HepG2 (cell line): ENCODE data around the gene RAB23. TPM values are rescaled to one million over a fixed set of nuclear protein-coding genes. Genes with fewer than 3 reads are reported as not detected.

Experiments used
- EHMT2 ChIP-seq: fragments of 200-600 bp; sonication (generic); IDR thresholded peaks from 2 replicates; pipeline ENCODE4 v1.7.0; 2017; ENCODE audit warnings: antibody characterized with exemption, low read depth, low read length, borderline replicate concordance
- FOXJ3 ChIP-seq: sonication (generic); formaldehyde crosslinking; IDR thresholded peaks from 2 replicates; pipeline ENCODE4 v1.4.0; 2020; ENCODE audit warnings: missing genetic modification reagents, mild to moderate bottlenecking, borderline replicate concordance
- HNRNPUL1 ChIP-seq: fragments of 200-400 bp; formaldehyde crosslinking; IDR thresholded peaks from 2 replicates; pipeline ENCODE4 v1.6.1; 2017; ENCODE audit warnings: low read depth, mild to moderate bottlenecking, low read length, moderate library complexity
- KLF6 ChIP-seq: IDR thresholded peaks from 2 replicates; pipeline ENCODE4 v1.8.0; 2016; ENCODE audit warnings: missing biosample characterization, missing genetic modification reagents
- MAZ ChIP-seq, 2 experiments: sonication (generic) in 1 of 2; formaldehyde crosslinking in 1 of 2; IDR thresholded peaks; 2 replicates each; pipeline versions ENCODE4 v1.5.0 to v1.6.1; 2012 to 2020; ENCODE audit warnings: low read depth in 2 of 2, mild to moderate bottlenecking in 2 of 2, borderline replicate concordance in 1 of 2, improper control_type of control experiment in 1 of 2, low read length in 1 of 2, missing genetic modification reagents in 1 of 2, moderate library complexity in 1 of 2
- MIER3 ChIP-seq: IDR thresholded peaks from 2 replicates; pipeline ENCODE4 v1.6.1; 2016; ENCODE audit warnings: missing compliant biosample characterization, borderline replicate concordance
- MXD1 ChIP-seq: sonication (generic); formaldehyde crosslinking; IDR thresholded peaks from 2 replicates; pipeline ENCODE4 v1.4.0; 2020; ENCODE audit warnings: mild to moderate bottlenecking, missing genetic modification reagents
- PATZ1 ChIP-seq: sonication (generic); formaldehyde crosslinking; IDR thresholded peaks from 2 replicates; pipeline ENCODE4 v1.4.0; 2020; ENCODE audit warnings: missing genetic modification reagents
- RAD21 ChIP-seq: fragments of 450-650 bp; formaldehyde crosslinking; IDR thresholded peaks from 2 replicates; pipeline ENCODE4 v1.5.0; 2020; ENCODE audit warnings: mild to moderate bottlenecking
- SIN3B ChIP-seq: fragments of 150-350 bp; IDR thresholded peaks from 2 replicates; pipeline ENCODE4 v1.6.1; 2014; ENCODE audit warnings: low read length
- SP140L ChIP-seq: sonication (generic); formaldehyde crosslinking; IDR thresholded peaks from 2 replicates; pipeline ENCODE4 v1.4.0; 2020; ENCODE audit warnings: missing genetic modification reagents, borderline replicate concordance
- TGIF2 ChIP-seq: IDR thresholded peaks from 2 replicates; pipeline ENCODE4 v1.6.1; 2016; ENCODE audit warnings: control low read depth, missing compliant biosample characterization
- ZBTB20 ChIP-seq: sonication (generic); formaldehyde crosslinking; IDR thresholded peaks from 2 replicates; pipeline ENCODE4 v1.8.1; 2023; ENCODE audit warnings: missing genetic modification reagents, low read depth, mild to moderate bottlenecking, borderline replicate concordance
- ZFP37 ChIP-seq: sonication (generic); formaldehyde crosslinking; IDR thresholded peaks from 2 replicates; pipeline ENCODE4 v1.4.0; 2020; ENCODE audit warnings: missing genetic modification reagents, borderline replicate concordance
- ZNF446 ChIP-seq: sonication (generic); formaldehyde crosslinking; IDR thresholded peaks from 2 replicates; pipeline ENCODE4 v1.5.0; 2020; ENCODE audit warnings: mild to moderate bottlenecking, missing genetic modification reagents
- ZNF503 ChIP-seq: sonication (generic); formaldehyde crosslinking; IDR thresholded peaks from 2 replicates; pipeline ENCODE4 v1.4.0; 2020; ENCODE audit warnings: missing genetic modification reagents
- ZNF550 ChIP-seq: sonication (generic); formaldehyde crosslinking; IDR thresholded peaks from 2 replicates; pipeline ENCODE4 v1.4.0; 2020; ENCODE audit warnings: mild to moderate bottlenecking, missing genetic modification reagents, borderline replicate concordance
- ZNF607 ChIP-seq: sonication (generic); formaldehyde crosslinking; IDR thresholded peaks from 2 replicates; pipeline ENCODE4 v1.5.1; 2020; ENCODE audit warnings: missing genetic modification reagents, mild to moderate bottlenecking, borderline replicate concordance
- ZNF652 ChIP-seq: IDR thresholded peaks from 2 replicates; pipeline ENCODE4 v1.6.1; 2016; ENCODE audit warnings: low read depth, borderline replicate concordance
- ZNF724P ChIP-seq: sonication (generic); formaldehyde crosslinking; IDR thresholded peaks from 2 replicates; pipeline ENCODE4 v1.8.0; 2022; ENCODE audit warnings: missing genetic modification reagents, borderline replicate concordance
- ZNF83 ChIP-seq: sonication (generic); formaldehyde crosslinking; IDR thresholded peaks from 2 replicates; pipeline ENCODE4 v1.4.0; 2020; ENCODE audit warnings: missing genetic modification reagents, mild to moderate bottlenecking, borderline replicate concordance
- ZNF883 ChIP-seq: sonication (generic); formaldehyde crosslinking; IDR thresholded peaks from 2 replicates; pipeline ENCODE4 v1.5.1; 2020; ENCODE audit warnings: mild to moderate bottlenecking, missing genetic modification reagents; ENCODE audit errors: not compliant biosample characterization
- polyA plus RNA-seq, 8 experiments: library from polyadenylated mRNA; depleted of rRNA in 3 of 8; stranded (reverse) in 7 of 8; unstranded in 1 of 8; fragments of >200 nt; fragmentation: Illumina TruSeq in 4 of 8; extraction: Trizol in 4 of 8; gene quantifications; 2 replicates each; pipeline versions ENCODE4 v1.2.1 to v1.2.3, GENCODE V29; 2011 to 2016; ENCODE audit warnings: low read depth in 4 of 8, missing spikeins in 1 of 8, mixed read lengths in 1 of 8; ENCODE audit not compliant: insufficient read depth in 1 of 8
- total RNA-seq, 5 experiments: library from RNA; depleted of rRNA; stranded (reverse); fragments of >200 nt; fragmentation: Illumina TruSeq; extraction: Trizol; gene quantifications; 2 replicates each; pipeline ENCODE4 v1.2.3, GENCODE V29; 2016; ENCODE audit warnings: low read depth in 1 of 5

RAB23 gene
- total and polyA plus RNA-seq, 2 of the 13 experiments (the other 11 are each of a cell fraction or from before 2014, with no cell fraction given): 5.5 to 16.4 TPM

GRCh38 chr6:57142178-57142525 lies 80.0 kb downstream of the RAB23 start (continued):
- TF ChIP-seq RAD21 (no peak), ZNF550 (CRISPR knock-in tag) (no peak), FOXJ3 (CRISPR knock-in tag) (0 out of 2 replicates have a peak, but pooled peaks have one; percentile 24), MAZ (IDR thresholded peaks at IDR 0.05; ENCODE audit: borderline replicate concordance, low read depth, low read length) (no peak), MAZ (CRISPR knock-in tag; IDR thresholded peaks at IDR 0.05; ENCODE audit: low read depth) (no peak), ZNF883 (CRISPR knock-in tag) (no peak), SIN3B (0 out of 2 replicates have a peak, but pooled peaks have one; percentile 39), SP140L (CRISPR knock-in tag) (no peak), ZNF503 (CRISPR knock-in tag) (0 out of 2 replicates have a peak, but pooled peaks have one; percentile 33), MIER3 (CRISPR knock-in tag) (no peak), ZNF652 (peak; percentile 91), KLF6 (CRISPR knock-in tag) (no peak), ZBTB20 (CRISPR knock-in tag) (no peak), ZNF607 (no peak), TGIF2 (CRISPR knock-in tag) (no peak), ZFP37 (CRISPR knock-in tag) (no peak), ZNF83 (CRISPR knock-in tag) (no peak), HNRNPUL1 (no peak), ZNF724P (CRISPR knock-in tag) (no peak), MXD1 (CRISPR knock-in tag) (no peak), EHMT2 (0 out of 2 replicates have a peak, but pooled peaks have one; percentile 73), PATZ1 (CRISPR knock-in tag) (no peak), ZNF446 (CRISPR knock-in tag) (no peak)
